Stimulated activated CD4-positive, alpha-beta T cell treated with anti-CD3 and anti-CD28 coated beads, Interleukin-4, amount 100 ng/mL, for 1 hour (primary cell): Measurements from ENCODE around the gene GPR153.

Experiments
- DNase-seq: peaks from one replicate; pipeline ENCODE4 v3.0.0-alpha.2; 2020

The GPR153 gene

GRCh38 chr1:6286266-6286665 lies 25.4 kb upstream of the GPR153 start:
- DNase-seq: no peak

GRCh38 chr1:6285336-6285735 lies 24.4 kb upstream of the GPR153 start:
- DNase-seq: no peak

- no peak for DNase-seq
Observed at GRCh38 chr1:6282577-6283270, 21.8 kb upstream of the GPR153 start.

- no peak for DNase-seq
Observed at GRCh38 chr1:6281511-6282402, 20.9 kb upstream of the GPR153 start.

DNA sequence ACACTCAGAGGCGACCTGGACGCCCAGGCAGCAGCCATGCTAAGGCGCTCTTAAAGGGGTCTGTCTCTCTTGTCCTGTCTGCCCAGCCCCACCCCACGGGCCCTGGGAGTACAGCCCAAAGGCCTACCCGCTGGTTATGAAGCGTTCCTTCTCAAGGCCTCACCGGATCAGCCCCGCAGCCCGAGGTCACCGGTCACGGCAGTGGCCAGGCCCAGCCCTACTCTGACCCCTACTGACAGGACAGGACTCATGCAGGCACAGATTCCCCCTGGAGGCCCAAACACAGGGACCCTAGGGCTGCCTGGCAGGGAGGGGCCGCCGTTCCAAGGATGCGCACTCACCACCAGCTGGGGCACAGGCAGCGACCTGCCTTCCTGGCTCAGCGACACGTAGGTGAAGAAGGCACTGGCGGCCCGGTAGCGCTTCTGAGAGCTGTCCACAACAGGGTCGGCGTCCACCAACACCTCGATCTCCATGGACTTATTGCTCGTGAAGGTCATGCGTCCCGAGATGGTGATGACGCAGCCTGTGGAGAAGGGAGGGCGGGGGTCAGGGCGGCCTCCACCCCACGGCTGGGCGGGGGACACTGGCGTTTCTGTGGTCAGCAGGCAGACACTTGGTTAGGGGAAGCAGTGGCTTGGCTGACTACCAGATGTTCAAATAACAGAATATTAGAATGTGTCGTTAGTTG lies 20.0 kb upstream of the GPR153 start:
- no peak for DNase-seq

DNA sequence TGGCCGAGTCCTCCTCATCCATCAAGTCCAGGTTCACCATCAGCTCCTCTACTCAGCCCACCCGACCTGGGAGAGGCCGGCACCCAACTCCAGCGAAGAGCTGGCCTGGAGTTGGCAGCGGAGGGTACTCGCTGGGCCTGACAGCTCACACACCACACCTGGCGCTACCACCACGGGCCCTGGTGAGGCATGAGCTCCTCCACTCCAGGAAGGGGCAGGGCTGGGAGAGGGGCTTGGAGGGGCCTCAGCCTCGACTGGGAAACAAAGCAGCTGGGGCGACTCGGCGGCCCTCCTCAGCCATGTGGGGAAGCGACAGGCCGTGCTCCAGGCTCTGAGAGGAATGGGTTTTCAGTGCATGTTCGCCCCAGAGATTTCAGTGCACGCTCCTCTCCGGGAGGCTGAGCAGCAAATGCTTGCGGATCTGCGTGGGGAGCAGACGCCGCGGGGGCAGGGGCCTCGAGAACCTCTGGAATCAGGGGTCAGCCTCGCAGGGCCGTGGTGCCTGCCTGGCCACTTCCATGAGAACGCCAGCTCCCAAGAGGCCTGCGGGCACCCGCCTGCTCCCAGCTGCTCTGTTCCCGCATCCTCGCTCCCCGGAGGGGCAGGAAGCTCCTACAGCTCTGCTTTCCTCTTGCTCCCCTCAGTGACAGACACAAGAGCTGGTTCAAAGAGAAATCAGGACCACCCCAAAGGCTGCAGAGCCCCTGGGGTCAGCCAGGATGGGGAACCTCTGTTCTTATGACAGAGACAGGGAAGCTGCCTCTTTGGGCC lies 18.9 kb upstream of the GPR153 start:
- no peak for DNase-seq

- DNase-seq: no peak
Observed at GRCh38 chr1:6279066-6279465, 18.2 kb upstream of the GPR153 start.

- no peak for DNase-seq
Observed at GRCh38 chr1:6278263-6278662, 17.4 kb upstream of the GPR153 start.

DNA sequence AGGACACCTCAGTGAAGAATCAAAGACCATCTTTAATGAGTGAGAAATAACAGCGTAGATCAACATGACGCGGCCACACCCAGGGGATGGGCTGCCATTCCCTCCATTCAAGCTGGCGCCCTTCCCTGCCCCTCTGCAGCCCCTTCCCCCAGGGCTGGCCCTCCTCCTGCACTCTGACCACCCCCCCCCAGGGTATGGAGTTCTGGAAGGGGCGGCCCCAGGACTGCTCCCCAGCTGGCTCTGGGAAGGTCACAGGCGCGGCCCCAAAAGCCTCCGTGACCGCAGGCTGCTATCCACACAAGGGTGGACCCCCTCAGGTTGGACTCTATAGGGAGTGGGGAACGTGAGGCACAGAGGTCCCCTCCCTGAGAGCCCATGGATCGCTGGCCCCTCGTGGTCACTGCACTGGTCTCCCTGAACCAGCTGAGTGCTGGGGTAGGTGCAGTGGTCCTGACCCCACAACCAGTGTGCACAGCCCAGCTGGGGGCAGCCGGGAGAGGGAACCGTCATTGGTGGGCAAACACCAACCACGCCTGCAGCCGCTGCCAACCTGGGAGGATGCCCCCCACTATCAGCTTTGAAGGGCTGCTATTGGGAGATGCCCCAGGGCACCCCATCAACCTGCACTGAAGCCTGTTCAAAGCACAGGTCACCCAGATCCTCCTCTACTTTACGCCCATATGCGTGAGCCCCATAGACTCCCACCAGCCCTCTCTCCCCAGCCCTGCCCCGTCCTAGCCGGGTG lies 16.1 kb upstream of the GPR153 start:
- DNase-seq: no peak

DNA sequence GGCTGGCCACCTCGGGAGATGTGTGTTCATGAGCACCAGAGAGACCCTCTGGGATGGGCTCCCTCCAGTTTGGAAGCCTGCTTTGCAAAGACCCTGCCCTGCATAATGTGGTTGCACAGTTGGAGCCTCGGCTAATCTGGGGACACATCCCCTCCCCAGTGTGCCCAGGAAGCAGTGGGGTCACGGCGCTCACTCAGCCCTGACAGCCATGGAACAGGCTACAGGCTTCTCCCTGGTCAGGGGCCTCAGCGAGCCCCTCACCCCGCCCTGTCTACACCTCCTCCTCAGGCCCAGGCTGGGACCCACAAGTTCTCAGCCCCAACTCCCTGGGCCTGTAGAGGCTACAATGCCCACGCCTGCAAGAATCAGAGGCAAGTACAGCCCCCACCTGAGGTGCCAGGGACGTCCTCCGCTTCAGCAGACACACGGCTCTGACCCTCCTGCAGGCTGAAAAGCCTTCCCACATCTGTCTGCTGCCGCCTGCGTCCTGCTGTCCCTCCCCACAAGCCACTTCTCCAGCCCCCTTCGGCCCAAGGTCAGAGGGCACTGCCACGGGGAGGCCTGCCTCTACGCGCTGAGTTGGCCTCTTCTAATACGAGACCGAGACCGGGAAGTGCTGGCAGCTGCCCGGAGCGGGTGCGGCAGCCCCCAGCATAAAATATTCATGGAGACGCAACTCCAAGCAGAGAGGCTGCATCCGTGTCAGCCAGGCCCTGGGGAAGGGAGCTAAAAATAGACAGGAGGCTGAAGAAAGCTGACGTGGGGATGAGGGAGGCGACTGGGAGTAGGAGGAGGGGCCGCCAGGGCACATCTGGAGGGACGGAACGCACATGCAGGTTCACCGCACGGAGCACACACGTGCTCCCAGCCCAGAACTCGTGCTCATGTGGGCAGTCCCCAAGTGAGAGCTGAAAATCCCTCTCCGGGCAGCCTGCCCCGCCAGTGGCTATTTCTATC lies 15.2 kb upstream of the GPR153 start:
- no peak for DNase-seq

DNA sequence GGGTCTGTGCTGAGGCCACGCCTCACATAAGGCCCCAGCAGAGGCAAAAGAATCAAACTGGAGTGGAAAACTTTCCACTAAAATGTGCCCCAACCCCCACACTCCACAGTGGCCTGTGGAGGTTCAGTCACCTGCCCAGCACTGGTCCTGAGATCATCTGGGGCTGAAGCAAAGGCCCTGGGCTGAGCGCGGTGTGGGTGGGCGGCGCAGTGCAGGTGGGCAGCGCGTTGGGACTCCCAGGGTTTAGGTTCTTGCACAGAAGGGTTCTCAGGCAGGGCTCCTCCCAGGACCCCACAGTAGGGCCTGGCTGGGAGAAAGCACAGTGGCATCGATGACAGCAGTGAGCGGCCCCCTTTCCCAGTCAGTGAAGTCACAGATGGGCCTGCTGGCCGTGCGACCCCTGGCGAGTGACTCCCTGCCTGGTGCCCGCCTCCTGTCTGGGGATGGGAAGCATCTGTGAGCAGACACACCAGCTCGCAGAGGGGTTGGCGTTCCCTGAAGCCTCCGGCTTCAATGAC lies 13.8 kb upstream of the GPR153 start:
- DNase-seq: no peak

GRCh38 chr1:6274102-6274501 lies 13.2 kb upstream of the GPR153 start:
- no peak for DNase-seq

DNA sequence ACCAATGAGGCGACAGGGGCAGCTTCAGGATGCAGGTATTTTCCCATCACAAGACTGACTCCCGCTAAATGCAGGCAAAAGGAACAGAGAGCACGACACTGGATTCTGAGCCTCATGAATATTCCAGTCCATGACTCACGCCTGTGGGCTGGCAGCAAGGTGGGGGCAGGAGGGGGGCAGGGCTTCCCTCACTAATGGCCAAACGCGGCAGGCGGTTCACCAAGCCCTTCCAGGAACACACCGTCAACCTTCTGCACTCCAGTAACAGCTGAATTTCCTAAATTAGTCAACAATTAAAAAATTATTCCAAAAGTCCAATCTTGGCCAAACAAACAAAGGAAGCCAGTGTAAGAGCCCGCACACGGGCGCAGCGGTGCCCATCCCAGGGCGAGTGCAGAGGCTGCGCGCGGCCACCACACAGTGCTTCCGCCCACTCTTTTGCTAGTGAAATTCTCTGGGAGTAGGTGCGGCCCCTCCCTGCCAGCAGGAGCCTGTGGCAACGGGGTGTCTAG lies 12.5 kb upstream of the GPR153 start:
- no peak for DNase-seq

DNA sequence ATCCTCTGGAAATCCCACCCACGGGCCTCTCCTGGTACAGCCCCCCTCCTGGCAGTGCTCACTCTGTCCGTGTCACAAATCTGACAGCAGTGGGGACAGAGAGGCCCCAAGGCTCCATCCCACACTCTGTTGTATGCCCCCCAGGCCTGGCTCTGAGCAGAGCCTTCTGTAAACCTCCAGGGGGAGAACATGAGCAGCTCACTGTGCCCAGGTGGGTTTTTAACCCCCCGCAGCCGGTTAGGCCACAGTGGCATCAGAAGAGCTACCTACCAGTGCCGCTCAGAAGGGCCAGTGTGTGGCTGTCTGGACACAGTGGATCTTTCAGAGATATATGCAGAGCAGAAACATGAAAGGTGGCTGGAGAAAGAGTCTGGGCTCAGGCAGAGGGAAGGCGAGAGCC lies 12.0 kb upstream of the GPR153 start:
- DNase-seq: no peak

- no peak for DNase-seq
Observed at GRCh38 chr1:6272452-6272851, 11.6 kb upstream of the GPR153 start.

DNA sequence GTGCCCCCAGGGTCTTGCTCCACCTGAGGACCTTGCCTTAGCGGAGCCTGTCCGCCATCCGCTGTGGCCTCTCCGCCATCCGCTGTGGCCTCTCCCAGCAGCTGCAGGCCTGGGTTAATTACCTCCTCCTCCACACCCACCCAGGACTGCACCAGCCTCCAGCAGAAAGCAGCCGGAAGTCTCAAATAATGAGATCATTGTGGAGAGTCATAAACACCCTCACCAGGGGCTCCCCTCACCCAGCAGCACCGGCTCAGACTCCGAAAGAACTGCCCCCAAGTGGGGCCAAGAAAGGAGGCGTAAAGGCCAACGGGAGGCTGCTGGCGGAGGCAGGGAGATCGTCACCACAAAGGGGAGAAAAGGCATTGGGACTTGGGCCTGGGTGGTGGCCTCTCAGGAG lies 10.7 kb upstream of the GPR153 start:
- DNase-seq: no peak

DNA sequence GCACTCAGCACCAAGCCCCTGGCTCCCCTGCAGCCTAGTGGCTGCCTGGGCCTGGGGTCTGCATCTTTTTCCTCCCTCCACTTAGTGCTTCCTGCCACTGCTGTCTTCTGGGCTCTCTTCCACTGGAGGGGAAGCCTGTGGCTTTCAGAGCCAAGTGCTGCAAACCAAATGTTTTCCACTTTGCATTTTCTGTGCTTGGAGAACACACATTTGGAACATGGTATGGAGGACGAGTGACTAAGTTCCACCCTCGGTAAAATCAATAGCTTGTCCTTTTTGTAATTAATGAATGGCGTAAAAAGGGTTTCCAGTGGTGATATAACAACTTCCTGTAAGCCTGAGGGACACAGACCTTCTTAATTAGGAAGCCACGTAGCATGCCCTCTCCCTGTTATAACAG lies 10.1 kb upstream of the GPR153 start:
- DNase-seq: no peak

GRCh38 chr1:6270401-6270800 lies 9.5 kb upstream of the GPR153 start:
- no peak for DNase-seq

- DNase-seq: no peak
Observed at GRCh38 chr1:6269720-6270400, 9.0 kb upstream of the GPR153 start.

DNA sequence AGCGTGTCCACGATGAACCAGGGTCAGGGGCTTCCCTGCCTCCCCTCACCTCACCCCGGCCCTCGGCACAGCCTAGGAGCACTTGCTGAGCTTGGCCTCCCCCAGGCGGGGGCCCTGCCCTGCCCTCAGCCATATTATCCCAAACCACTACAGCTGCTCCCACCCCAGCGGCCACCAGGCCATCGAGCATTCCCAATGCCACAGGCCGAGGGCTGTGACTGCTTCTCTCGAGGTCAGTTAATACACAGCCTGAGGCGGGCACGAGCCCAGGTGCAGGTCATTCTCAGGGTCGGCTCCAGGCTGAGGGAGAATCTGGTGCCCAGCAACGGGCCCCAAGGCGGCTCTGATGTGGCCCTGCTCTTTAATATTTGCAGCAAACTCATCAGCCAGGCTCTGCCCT lies 8.4 kb upstream of the GPR153 start:
- no peak for DNase-seq
